Mesendoderm (in vitro differentiated cells): ENCODE data around the gene TXNRD2.

ENCODE experiments used
- DNase-seq: peaks from one replicate; pipeline ENCODE4 v3.0.0; 2013
- H2AK5ac ChIP-seq: 2 replicates; pipeline ENCODE4 v1.6.1; 2013; ENCODE audit warnings: low read length, inconsistent platforms
- H2BK120ac ChIP-seq: 2 replicates; pipeline ENCODE4 v1.6.1; 2013; ENCODE audit warnings: low read depth, mild to moderate bottlenecking, low read length, moderate library complexity, mixed read lengths
- H2BK15ac ChIP-seq: replicated peaks from 2 replicates; pipeline ENCODE4 v1.6.1; 2013; ENCODE audit warnings: low read depth, mild to moderate bottlenecking, moderate library complexity
- H2BK5ac ChIP-seq: 2 replicates; pipeline ENCODE4 v1.6.1; 2013; ENCODE audit warnings: low read length, inconsistent platforms
- H3K18ac ChIP-seq: 2 replicates; pipeline ENCODE4 v1.6.1; 2013; ENCODE audit warnings: mild to moderate bottlenecking, low read length, mixed read lengths
- H3K23ac ChIP-seq: one replicate; pipeline ENCODE4 v1.6.1; 2013; ENCODE audit warnings: low read length
- H3K27ac ChIP-seq: 2 replicates; pipeline ENCODE4 v1.5.1; 2013; ENCODE audit warnings: low read depth, mild to moderate bottlenecking, inconsistent platforms, low read length, moderate library complexity
- H3K27me3 ChIP-seq: 2 replicates; pipeline ENCODE4 v1.6.1; 2013; ENCODE audit warnings: low read length, control low read depth, mild to moderate bottlenecking, inconsistent platforms; ENCODE audit not compliant: insufficient read depth, poor library complexity
- H3K36me3 ChIP-seq: 2 replicates; pipeline ENCODE4 v1.6.1; 2013; ENCODE audit warnings: low read length, inconsistent platforms; ENCODE audit not compliant: control insufficient read depth, insufficient read depth
- H3K4ac ChIP-seq: one replicate; pipeline ENCODE4 v1.6.1; 2013; ENCODE audit warnings: low read depth, mild to moderate bottlenecking, low read length, moderate library complexity
- H3K4me1 ChIP-seq: 2 replicates; pipeline ENCODE4 v1.6.1; 2013; ENCODE audit warnings: low read depth, low read length, inconsistent platforms; ENCODE audit not compliant: control insufficient read depth
- H3K4me2 ChIP-seq: 2 replicates; pipeline ENCODE4 v1.6.1; 2013; ENCODE audit warnings: low read length
- H3K4me3 ChIP-seq: 2 replicates; pipeline ENCODE4 v1.5.1; 2013; ENCODE audit warnings: mild to moderate bottlenecking, low read length
- H3K56ac ChIP-seq: one replicate; pipeline ENCODE4 v1.6.1; 2013; ENCODE audit warnings: low read length
- H3K79me1 ChIP-seq: 2 replicates; pipeline ENCODE4 v1.6.1; 2013; ENCODE audit warnings: low read length, inconsistent platforms
- H3K79me2 ChIP-seq: 2 replicates; pipeline ENCODE4 v1.6.1; 2013; ENCODE audit warnings: mild to moderate bottlenecking, low read length; ENCODE audit not compliant: control insufficient read depth, insufficient read depth
- H3K9ac ChIP-seq: 2 replicates; pipeline ENCODE4 v1.6.1; 2013; ENCODE audit warnings: low read length, inconsistent platforms
- H4K5ac ChIP-seq: one replicate; pipeline ENCODE4 v1.6.1; 2013; ENCODE audit warnings: low read length
- H4K8ac ChIP-seq: one replicate; pipeline ENCODE4 v1.6.1; 2013; ENCODE audit warnings: low read depth, mild to moderate bottlenecking, control low read depth, low read length, moderate library complexity
- WGBS: extraction: QIAGEN DNeasy Blood & Tissue Kit; methylation state at CpG from one replicate; pipeline ENCODE4 v1.1.7; 2013; ENCODE audit warnings: low lambda C conversion rate, missing lambda C conversion rate; ENCODE audit not compliant: insufficient coverage; ENCODE audit errors: extremely low coverage; 5-methylcytosine and 5-hydroxymethylcytosine counted together

The TXNRD2 gene

DNA sequence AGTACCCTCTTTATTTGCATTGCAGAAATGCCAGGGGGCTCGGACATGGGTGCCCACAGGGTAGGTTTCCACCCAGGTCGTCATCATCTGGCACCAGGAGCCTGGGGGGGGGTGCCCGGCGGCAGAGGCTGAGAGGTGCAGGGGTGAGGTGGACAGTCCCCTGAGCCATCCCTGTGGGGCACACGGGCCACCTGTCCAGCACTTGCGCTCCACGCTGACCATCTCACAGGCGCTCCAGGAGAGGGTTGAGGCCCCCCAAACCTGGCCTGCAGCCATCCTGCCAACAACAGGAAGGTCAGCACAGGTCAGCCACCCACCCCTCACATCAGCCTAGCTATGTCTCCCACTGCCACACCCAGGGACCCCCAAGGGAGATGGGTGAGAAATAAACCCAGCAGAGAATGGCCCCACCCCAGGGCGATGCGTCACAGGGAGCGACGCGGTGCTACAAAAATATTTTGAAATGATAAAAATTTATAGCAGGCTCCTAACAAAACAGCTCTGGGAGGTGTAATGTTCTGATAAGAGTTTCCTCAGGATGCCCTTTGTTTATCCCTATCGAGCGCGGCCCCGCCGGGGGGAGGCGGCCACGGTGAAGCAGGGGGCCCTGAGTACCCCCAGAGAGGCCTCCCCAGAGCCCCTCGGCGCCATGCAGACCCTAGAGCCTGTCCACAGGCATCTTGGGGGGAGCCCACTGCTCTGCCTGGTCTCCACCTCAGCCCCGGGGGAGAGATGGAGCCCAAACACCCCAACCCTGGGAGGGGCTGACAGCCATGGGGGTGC is 65.9 kb downstream of the TXNRD2 start:
- Histone ChIP-seq H4K5ac (no peak overlapping the region), H2BK120ac (no peak overlapping the region), H3K27me3 (no peaks in the 10 kb centered on the region), H3K9ac (no peak overlapping the region), H3K56ac (no peak overlapping the region), H3K23ac (no peak overlapping the region), H2BK15ac (no peak overlapping the region), H3K18ac (no peak overlapping the region), H3K4me1 (peaks cover 7% of the 10 kb centered on the region), H3K4me2 (no peak overlapping the region), H3K4ac (no peak overlapping the region), H2AK5ac (no peak overlapping the region), H3K79me1 (peaks cover 3% of the 10 kb centered on the region), H4K8ac (no peak overlapping the region), H3K36me3 (no peaks in the 10 kb centered on the region), H3K4me3 (no peak overlapping the region), H2BK5ac (no peak overlapping the region), H3K79me2 (peaks cover 5% of the 10 kb centered on the region), H3K27ac (no peak overlapping the region)
- WGBS, result no CpG with 5 or more reads among the region's 23 CpGs
- DNase-seq, result no peak

DNA sequence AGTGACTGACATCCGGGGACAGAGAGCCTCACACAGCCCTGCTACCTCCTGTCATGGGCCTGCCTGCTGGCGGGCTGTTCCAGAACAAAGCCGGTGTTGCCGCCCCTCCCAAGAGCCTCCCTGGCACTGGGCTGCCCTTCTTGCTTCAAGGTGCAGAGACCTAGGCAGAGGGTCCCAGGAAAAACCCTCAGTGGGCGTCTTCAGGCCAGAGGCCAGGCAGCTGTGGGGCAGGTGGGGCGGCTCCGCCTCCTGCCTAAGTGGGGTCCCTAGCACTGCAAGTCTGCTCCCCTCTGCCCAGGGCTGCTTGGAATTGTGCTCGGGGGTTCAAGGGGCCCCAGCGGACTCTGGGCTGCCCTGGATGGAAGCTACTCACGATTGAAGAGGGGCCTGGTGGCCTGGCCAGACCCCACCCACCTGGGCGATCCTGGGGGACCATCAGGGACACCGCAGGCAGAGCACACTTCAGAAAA is 66.5 kb downstream of the TXNRD2 start:
- Histone ChIP-seq H3K27ac (no peak overlapping the region), H3K79me1 (peaks cover 3% of the 10 kb centered on the region), H2BK15ac (no peak overlapping the region), H3K23ac (no peak overlapping the region), H4K8ac (no peak overlapping the region), H3K4me2 (no peak overlapping the region), H3K4me1 (peaks cover 1% of the 10 kb centered on the region), H3K4me3 (no peak overlapping the region), H2AK5ac (no peak overlapping the region), H3K79me2 (peaks cover 5% of the 10 kb centered on the region), H3K36me3 (no peaks in the 10 kb centered on the region), H3K4ac (no peak overlapping the region), H3K9ac (no peak overlapping the region), H2BK5ac (no peak overlapping the region), H4K5ac (no peak overlapping the region), H2BK120ac (no peak overlapping the region), H3K18ac (no peak overlapping the region), H3K56ac (no peak overlapping the region), H3K27me3 (no peaks in the 10 kb centered on the region)
- no peak for DNase-seq
- WGBS, result no CpG with 5 or more reads among the region's 12 CpGs

GRCh38 chr22:19874307-19875060 is 67.1 kb downstream of the TXNRD2 start:
- no peak overlapping the region for H2BK120ac ChIP-seq
- no peaks in the 10 kb centered on the region for H3K27me3 ChIP-seq
- DNase-seq, result no peak
- H3K79me1 ChIP-seq, result peaks cover 1% of the 10 kb centered on the region
- H2BK15ac ChIP-seq, result no peak overlapping the region
- H4K5ac ChIP-seq, result no peak overlapping the region
- no peak overlapping the region for H3K18ac ChIP-seq
- no peak overlapping the region for H3K56ac ChIP-seq
- H3K4ac ChIP-seq, result no peak overlapping the region
- no peaks in the 10 kb centered on the region for H3K4me1 ChIP-seq
- no peaks in the 10 kb centered on the region for H3K36me3 ChIP-seq
- no peak overlapping the region for H4K8ac ChIP-seq
- no peak overlapping the region for H3K9ac ChIP-seq
- no peak overlapping the region for H3K4me2 ChIP-seq
- no peak overlapping the region for H2BK5ac ChIP-seq
- H2AK5ac ChIP-seq, result no peak overlapping the region
- no peak overlapping the region for H3K4me3 ChIP-seq
- WGBS, result no CpG with 5 or more reads among the region's 27 CpGs
- H3K27ac ChIP-seq, result no peak overlapping the region
- no peaks in the 10 kb centered on the region for H3K79me2 ChIP-seq
- H3K23ac ChIP-seq, result no peak overlapping the region

DNA sequence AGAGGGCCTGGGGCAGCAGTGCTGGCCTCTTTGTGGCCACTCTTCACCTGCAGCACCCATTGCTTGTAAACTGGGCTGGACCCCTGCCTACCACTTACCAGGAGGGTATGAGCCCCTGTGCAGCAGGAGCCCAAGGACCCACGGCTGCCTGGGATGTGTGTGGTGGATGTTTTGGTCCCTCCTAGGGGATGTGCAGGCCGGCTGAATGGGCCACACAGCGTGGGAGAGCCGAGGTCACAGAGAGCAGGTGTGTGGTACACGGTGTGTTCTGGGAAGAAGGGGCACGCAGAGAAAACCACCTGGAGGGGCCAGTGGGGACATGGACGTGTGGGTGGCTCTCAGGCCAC is 67.7 kb downstream of the TXNRD2 start:
- Histone ChIP-seq H3K4ac (no peak overlapping the region), H2BK120ac (no peak overlapping the region), H2BK15ac (no peak overlapping the region), H3K23ac (no peak overlapping the region), H3K4me3 (no peak overlapping the region), H3K27me3 (no peaks in the 10 kb centered on the region), H2AK5ac (no peak overlapping the region), H3K56ac (no peak overlapping the region), H3K79me2 (no peaks in the 10 kb centered on the region), H2BK5ac (no peak overlapping the region), H3K9ac (no peak overlapping the region), H3K4me2 (no peak overlapping the region), H3K27ac (no peak overlapping the region), H3K18ac (no peak overlapping the region), H3K36me3 (no peaks in the 10 kb centered on the region), H4K8ac (no peak overlapping the region), H4K5ac (no peak overlapping the region), H3K79me1 (peaks cover 1% of the 10 kb centered on the region), H3K4me1 (no peaks in the 10 kb centered on the region)
- no CpG with 5 or more reads among the region's 7 CpGs for WGBS
- no peak for DNase-seq

DNA sequence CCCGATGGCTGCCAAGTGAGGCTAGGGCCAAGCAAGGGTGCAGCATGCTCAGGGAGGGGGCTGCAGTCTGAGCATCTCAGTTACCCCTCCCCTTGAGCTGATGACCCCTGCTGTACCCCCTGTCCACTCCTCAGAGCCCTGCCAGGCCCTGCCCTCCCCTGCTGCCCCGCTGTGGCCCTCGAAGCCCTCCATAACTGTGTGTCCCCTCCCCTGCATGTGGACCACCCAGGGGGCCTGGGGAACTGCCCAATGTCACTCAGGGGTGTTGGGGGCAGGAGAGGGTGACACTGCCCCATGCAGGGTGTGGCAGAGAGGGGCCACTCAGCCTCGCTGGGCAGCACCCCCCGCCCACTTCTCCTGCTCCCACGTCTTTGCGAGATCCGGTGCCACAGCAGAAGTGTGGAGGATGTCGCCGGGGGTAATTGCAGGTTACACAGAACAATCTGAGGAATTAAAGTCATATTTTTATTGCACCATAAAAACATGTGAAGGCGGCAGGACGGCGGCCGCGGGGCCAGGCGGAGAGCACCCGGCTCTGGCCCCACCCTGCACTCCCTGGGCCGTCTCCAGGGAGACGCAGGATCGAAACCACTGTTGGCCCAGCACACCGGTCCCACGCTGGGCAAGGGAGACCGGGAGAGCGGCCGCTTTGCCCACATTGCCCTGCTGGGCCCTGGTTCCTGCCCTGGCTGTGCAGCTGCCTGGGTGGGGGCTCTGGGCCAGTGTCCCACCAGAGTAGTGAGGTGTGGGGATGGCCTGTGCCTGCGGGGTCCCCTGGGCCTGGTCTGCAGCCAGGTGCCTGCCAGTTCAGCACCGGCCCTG is 68.3 kb downstream of the TXNRD2 start:
- Histone ChIP-seq H2BK120ac (no peak overlapping the region), H3K4me3 (no peak overlapping the region), H4K5ac (no peak overlapping the region), H2BK5ac (no peak overlapping the region), H3K79me1 (peaks cover 1% of the 10 kb centered on the region), H3K4ac (no peak overlapping the region), H3K27ac (no peak overlapping the region), H3K27me3 (no peaks in the 10 kb centered on the region), H3K4me2 (no peak overlapping the region), H3K18ac (no peak overlapping the region), H3K23ac (no peak overlapping the region), H3K36me3 (no peaks in the 10 kb centered on the region), H4K8ac (no peak overlapping the region), H3K9ac (no peak overlapping the region), H3K79me2 (no peaks in the 10 kb centered on the region), H3K4me1 (no peaks in the 10 kb centered on the region), H3K56ac (no peak overlapping the region), H2AK5ac (no peak overlapping the region), H2BK15ac (no peak overlapping the region)
- no peak for DNase-seq
- no CpG with 5 or more reads among the region's 27 CpGs for WGBS
